ENCODE measurements around the gene PAPSS2.

DNA sequence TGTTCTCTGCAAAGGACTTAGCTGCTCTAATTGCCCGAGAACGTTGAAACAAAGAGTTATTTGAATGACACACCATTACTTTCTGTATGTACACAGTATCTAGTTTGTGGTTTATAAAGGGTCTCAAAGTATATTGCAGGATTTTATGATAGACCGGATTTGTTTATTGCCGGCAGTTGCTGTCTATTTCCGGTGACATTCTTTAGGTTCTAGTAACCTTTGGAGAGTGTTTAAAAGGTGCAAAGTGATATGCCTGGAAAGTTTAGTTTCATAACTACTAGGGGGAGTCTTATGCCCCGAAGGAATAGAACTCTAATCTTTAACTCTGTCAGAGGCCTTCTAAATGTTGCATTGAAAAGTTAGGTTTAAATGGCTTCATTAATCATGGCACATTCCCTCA lies 63.8 kb downstream of the PAPSS2 start:
- no peak for TF ChIP-seq TEAD4 (CRISPR knock-in tag; IDR thresholded peaks at IDR 0.05)
- no peak for TF ChIP-seq NFYB (CRISPR knock-in tag; conservative IDR thresholded peaks at IDR 0.05; ENCODE audit: low read depth)
- TF ChIP-seq, protein P1, sequence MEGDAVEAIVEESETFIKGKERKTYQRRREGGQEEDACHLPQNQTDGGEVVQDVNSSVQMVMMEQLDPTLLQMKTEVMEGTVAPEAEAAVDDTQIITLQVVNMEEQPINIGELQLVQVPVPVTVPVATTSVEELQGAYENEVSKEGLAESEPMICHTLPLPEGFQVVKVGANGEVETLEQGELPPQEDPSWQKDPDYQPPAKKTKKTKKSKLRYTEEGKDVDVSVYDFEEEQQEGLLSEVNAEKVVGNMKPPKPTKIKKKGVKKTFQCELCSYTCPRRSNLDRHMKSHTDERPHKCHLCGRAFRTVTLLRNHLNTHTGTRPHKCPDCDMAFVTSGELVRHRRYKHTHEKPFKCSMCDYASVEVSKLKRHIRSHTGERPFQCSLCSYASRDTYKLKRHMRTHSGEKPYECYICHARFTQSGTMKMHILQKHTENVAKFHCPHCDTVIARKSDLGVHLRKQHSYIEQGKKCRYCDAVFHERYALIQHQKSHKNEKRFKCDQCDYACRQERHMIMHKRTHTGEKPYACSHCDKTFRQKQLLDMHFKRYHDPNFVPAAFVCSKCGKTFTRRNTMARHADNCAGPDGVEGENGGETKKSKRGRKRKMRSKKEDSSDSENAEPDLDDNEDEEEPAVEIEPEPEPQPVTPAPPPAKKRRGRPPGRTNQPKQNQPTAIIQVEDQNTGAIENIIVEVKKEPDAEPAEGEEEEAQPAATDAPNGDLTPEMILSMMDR (IDR thresholded peaks at IDR 0.05), result no peak
- TF ChIP-seq MXD4 (CRISPR knock-in tag; IDR thresholded peaks at IDR 0.05; ENCODE audit: borderline replicate concordance), result no peak
- TF ChIP-seq, protein P2, sequence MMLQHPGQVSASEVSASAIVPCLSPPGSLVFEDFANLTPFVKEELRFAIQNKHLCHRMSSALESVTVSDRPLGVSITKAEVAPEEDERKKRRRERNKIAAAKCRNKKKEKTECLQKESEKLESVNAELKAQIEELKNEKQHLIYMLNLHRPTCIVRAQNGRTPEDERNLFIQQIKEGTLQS (CRISPR knock-in tag; conservative IDR thresholded peaks at IDR 0.05), result no peak
- no peak for TF ChIP-seq CBFB (CRISPR knock-in tag; IDR thresholded peaks at IDR 0.05; ENCODE audit: low read depth)
- no peak for TF ChIP-seq KAT7 (CRISPR knock-in tag; IDR thresholded peaks at IDR 0.05; ENCODE audit: borderline replicate concordance)
- TF ChIP-seq, protein P3, sequence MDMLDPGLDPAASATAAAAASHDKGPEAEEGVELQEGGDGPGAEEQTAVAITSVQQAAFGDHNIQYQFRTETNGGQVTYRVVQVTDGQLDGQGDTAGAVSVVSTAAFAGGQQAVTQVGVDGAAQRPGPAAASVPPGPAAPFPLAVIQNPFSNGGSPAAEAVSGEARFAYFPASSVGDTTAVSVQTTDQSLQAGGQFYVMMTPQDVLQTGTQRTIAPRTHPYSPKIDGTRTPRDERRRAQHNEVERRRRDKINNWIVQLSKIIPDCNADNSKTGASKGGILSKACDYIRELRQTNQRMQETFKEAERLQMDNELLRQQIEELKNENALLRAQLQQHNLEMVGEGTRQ (CRISPR knock-in tag; IDR thresholded peaks at IDR 0.05), result no peak
- no peak for TF ChIP-seq FOXK1 (CRISPR knock-in tag; IDR thresholded peaks at IDR 0.05)

Measured in WTC11 (cell line).